Subcutaneous abdominal adipose tissue (tissue), 5 donors: ENCODE data around the gene PLTP.

ENCODE experiments used
- H3K27ac ChIP-seq: one replicate; pipeline ENCODE4 v1.7.0; 2013; ENCODE audit warnings: low read depth, mild to moderate bottlenecking, inconsistent platforms, low read length, moderate library complexity
- H3K27me3 ChIP-seq, 5 donors: one replicate each; pipeline ENCODE4 v1.7.0; 2013; ENCODE audit warnings: low read length in 5 of 5, inconsistent platforms in 1 of 5; ENCODE audit not compliant: control insufficient read depth in 5 of 5, insufficient read depth in 4 of 5
- H3K36me3 ChIP-seq, 5 donors: one replicate each; pipeline ENCODE4 v1.7.0; 2013; ENCODE audit warnings: low read length in 5 of 5; ENCODE audit not compliant: control insufficient read depth in 5 of 5, insufficient read depth in 5 of 5
- H3K4me1 ChIP-seq, 5 donors: one replicate each; pipeline ENCODE4 v1.7.0; 2013; ENCODE audit warnings: low read length in 5 of 5, mild to moderate bottlenecking in 3 of 5, moderate library complexity in 1 of 5; ENCODE audit not compliant: control insufficient read depth in 5 of 5, insufficient read depth in 5 of 5
- H3K4me3 ChIP-seq, 5 donors: one replicate each; pipeline ENCODE4 v1.7.0; 2013; ENCODE audit warnings: low read length in 5 of 5, low read depth in 1 of 5
- H3K9ac ChIP-seq, 5 donors: one replicate each; pipeline ENCODE4 v1.7.0; 2013; ENCODE audit warnings: low read length in 5 of 5, mild to moderate bottlenecking in 4 of 5, moderate library complexity in 3 of 5
- H3K9me3 ChIP-seq, 5 donors: one replicate each; pipeline ENCODE4 v1.7.0; 2013; ENCODE audit warnings: low read length in 5 of 5; ENCODE audit not compliant: control insufficient read depth in 5 of 5
- donor health status: healthy.
- donor health status: healthy.
- donor health status: healthy.
- donor health status: healthy.
- donor health status: healthy.

The PLTP gene

GRCh38 chr20:45848969-45849582 is 62.9 kb downstream of the PLTP start:
- H3K4me3 ChIP-seq = no peak overlapping the region
- H3K27me3 ChIP-seq = no peaks in the 10 kb centered on the region
- H3K9ac ChIP-seq = peak overlapping the region in 1 of 5 donors; percentile 17
- H3K36me3 ChIP-seq = peaks cover 7 to 63% (median 48%) of the 10 kb centered on the region in 5 donors
- peaks cover 0 to 7% (median 2%) of the 10 kb centered on the region in 5 donors for H3K4me1 ChIP-seq
- H3K27ac ChIP-seq = no peak overlapping the region
- H3K9me3 ChIP-seq = no peaks in the 10 kb centered on the region
